Measurements from ENCODE around the gene MAML3. TPM values are rescaled to one million over a fixed set of nuclear protein-coding genes. Genes with fewer than 3 reads are reported as not detected.

The MAML3 gene
- total and polyA plus RNA-seq, 2 experiments from 2014 or later, result 1.7 to 6.5 TPM

DNA sequence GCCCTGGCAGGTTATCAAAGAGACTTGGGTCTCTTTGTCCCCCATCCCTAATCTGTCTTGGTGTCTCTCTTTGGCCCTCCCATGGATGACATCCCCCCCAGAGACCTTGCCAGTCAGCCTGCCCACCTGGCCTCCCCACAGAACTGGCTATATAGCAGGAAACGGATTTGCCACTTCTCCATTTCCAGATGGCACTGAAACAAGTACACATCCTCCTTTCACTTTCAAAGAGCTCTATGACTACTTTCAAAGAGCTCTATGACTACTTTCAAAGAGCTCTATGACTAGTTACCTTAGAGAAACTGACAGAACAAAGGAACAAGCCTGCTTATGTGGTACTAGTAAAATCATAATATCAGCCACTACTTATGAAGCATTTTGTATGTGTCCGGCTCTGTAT lies 175.3 kb downstream of the MAML3 start (continued):
- TF ChIP-seq EZH2phosphoT487 (IDR thresholded peaks at IDR 0.05; ENCODE audit: unreplicated experiment) (no peak), CREB1 (CRISPR knock-in tag; IDR thresholded peaks at IDR 0.05; ENCODE audit: low read depth) (no peak), POLR2AphosphoS5 (IDR thresholded peaks at IDR 0.05; ENCODE audit: low read depth) (no peak)
- TF ChIP-seq, protein P1, sequence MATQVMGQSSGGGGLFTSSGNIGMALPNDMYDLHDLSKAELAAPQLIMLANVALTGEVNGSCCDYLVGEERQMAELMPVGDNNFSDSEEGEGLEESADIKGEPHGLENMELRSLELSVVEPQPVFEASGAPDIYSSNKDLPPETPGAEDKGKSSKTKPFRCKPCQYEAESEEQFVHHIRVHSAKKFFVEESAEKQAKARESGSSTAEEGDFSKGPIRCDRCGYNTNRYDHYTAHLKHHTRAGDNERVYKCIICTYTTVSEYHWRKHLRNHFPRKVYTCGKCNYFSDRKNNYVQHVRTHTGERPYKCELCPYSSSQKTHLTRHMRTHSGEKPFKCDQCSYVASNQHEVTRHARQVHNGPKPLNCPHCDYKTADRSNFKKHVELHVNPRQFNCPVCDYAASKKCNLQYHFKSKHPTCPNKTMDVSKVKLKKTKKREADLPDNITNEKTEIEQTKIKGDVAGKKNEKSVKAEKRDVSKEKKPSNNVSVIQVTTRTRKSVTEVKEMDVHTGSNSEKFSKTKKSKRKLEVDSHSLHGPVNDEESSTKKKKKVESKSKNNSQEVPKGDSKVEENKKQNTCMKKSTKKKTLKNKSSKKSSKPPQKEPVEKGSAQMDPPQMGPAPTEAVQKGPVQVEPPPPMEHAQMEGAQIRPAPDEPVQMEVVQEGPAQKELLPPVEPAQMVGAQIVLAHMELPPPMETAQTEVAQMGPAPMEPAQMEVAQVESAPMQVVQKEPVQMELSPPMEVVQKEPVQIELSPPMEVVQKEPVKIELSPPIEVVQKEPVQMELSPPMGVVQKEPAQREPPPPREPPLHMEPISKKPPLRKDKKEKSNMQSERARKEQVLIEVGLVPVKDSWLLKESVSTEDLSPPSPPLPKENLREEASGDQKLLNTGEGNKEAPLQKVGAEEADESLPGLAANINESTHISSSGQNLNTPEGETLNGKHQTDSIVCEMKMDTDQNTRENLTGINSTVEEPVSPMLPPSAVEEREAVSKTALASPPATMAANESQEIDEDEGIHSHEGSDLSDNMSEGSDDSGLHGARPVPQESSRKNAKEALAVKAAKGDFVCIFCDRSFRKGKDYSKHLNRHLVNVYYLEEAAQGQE (IDR thresholded peaks at IDR 0.05; ENCODE audit: unreplicated experiment), result no peak

DNA sequence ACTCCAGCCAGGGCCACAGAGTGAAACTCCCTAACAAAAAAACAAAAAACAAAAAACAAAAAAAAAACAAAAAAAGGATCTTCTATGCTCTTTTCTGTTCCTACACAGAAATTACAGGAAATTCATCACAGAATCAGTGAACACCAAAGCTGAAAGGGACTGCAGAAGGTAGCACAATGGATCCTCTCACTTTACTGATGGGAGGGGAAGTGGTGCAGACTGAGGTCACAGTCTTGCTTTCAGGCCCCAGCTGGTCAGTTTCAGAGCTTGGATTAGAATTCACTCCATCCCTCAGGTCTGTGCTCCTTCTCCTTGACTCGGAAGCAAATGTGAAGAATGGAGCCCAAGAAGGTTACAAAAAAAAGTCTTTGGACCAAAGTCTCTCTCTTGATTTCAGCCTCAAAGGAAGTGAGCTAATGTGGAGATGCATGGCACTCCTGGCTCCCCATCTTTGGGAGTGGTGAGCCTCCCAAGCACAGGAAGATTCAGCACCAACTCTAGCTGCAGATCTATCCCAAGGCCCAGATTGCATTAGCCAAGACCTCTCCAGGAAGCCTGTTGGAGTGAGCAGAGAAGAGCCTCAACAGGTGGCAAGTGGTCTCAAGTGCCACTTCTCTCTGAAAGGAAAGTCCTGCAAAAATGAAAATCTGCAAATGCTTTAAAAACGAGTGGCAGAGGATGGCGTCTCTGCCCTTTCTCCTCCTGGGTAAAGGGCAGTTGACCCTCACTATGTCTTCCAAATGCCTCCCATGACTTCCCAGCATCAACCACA lies 176.0 kb downstream of the MAML3 start:
- H3K27ac Mint-ChIP-seq, result no peak overlapping the region
- H3K4me2 ChIP-seq, result no peak overlapping the region
- no peaks in the 10 kb centered on the region; the same call in 2 of the 3 replicates for H3K9me3 Mint-ChIP-seq

DNA sequence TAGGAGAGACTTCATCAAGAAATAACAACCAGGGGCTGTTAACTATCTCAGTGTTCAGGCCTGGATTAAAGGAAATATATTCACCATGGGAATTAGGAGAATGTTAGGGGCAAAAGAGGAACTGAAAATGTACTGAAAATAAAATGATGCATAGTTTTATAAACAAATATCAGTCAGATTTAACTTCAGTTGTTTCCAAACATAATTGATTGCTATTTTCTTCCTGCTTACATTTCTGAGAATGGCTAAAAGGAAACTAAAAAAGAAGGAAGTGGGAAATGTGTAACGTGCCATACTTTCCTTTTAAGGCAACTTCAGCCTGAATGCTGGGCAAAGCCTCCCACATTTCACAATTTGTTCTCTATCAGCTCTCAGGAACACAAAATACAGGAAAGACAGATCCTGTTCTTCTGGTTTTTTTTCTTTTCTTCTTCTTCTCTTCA lies 178.1 kb downstream of the MAML3 start:
- no peaks in the 10 kb centered on the region; the same call in 2 of the 3 replicates for H3K9me3 Mint-ChIP-seq
- no peak for TF ChIP-seq ZNF114 (CRISPR knock-in tag; IDR thresholded peaks at IDR 0.05)
- TF ChIP-seq ZNF331 (CRISPR knock-in tag; IDR thresholded peaks at IDR 0.05; ENCODE audit: low read depth), result no peak
- no peak for TF ChIP-seq STAT1 (IDR thresholded peaks at IDR 0.05; ENCODE audit: unreplicated experiment)
- TF ChIP-seq EZH2phosphoT487 (IDR thresholded peaks at IDR 0.05; ENCODE audit: unreplicated experiment), result no peak
- TF ChIP-seq, protein P2, sequence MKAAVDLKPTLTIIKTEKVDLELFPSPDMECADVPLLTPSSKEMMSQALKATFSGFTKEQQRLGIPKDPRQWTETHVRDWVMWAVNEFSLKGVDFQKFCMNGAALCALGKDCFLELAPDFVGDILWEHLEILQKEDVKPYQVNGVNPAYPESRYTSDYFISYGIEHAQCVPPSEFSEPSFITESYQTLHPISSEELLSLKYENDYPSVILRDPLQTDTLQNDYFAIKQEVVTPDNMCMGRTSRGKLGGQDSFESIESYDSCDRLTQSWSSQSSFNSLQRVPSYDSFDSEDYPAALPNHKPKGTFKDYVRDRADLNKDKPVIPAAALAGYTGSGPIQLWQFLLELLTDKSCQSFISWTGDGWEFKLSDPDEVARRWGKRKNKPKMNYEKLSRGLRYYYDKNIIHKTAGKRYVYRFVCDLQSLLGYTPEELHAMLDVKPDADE (IDR thresholded peaks at IDR 0.05), result no peak
- TF ChIP-seq JUNB (IDR thresholded peaks at IDR 0.05; ENCODE audit: unreplicated experiment), result no peak
- H3K36me3 ChIP-seq (ENCODE audit: insufficient read depth), result no peaks in the 10 kb centered on the region
- H3K4me1 Mint-ChIP-seq, result no peaks in the 10 kb centered on the region; the same call in 2 of the 3 replicates
- no peaks in the 10 kb centered on the region for H3K36me3 Mint-ChIP-seq (ENCODE audit: low read depth)
- no peaks in the 10 kb centered on the region; the same call in 1 of the 2 replicates for H4K20me1 ChIP-seq (replicated peaks; ENCODE audit: insufficient read depth)
- no peak overlapping the region for H3K4me2 ChIP-seq
- H2AFZ ChIP-seq, result no peak overlapping the region
- peaks cover 37% of the 10 kb centered on the region for H3K27me3 Mint-ChIP-seq (ENCODE audit: insufficient read depth, low read depth, poor library complexity)
- H3K27me3 ChIP-seq (ENCODE audit: insufficient read depth), result peaks cover 65% of the 10 kb centered on the region
- no peaks in the 10 kb centered on the region for H3F3A ChIP-seq (replicated peaks; ENCODE audit: low read depth)
- no peak overlapping the region for H3K27ac ChIP-seq (ENCODE audit: low read depth)
- DNase-seq (ENCODE audit: low spot score), result no peak
- peaks cover 5% of the 10 kb centered on the region; the same call in 1 of the 2 replicates for H3K4me1 ChIP-seq (ENCODE audit: insufficient read depth)
- ATAC-seq, result no peak
- H3K27ac Mint-ChIP-seq, result no peak overlapping the region
- H3K9me2 ChIP-seq (ENCODE audit: insufficient read depth), result no peaks in the 10 kb centered on the region
- H3K4me3 ChIP-seq, result no peak overlapping the region
- H3K79me2 ChIP-seq (replicated peaks; ENCODE audit: insufficient read depth), result no peaks in the 10 kb centered on the region
- no peak overlapping the region for H3K4me3 Mint-ChIP-seq

More for the DNA sequence above, 176.0 kb downstream of the MAML3 start:
- Histone ChIP-seq H2AFZ (no peak overlapping the region), H3K27ac (ENCODE audit: low read depth) (no peak overlapping the region), H4K20me1 (replicated peaks; ENCODE audit: insufficient read depth) (no peaks in the 10 kb centered on the region; the same call in 1 of the 2 replicates), H3K9me2 (ENCODE audit: insufficient read depth) (no peaks in the 10 kb centered on the region), H3K27me3 (ENCODE audit: insufficient read depth) (peaks cover 43% of the 10 kb centered on the region), H3K79me2 (replicated peaks; ENCODE audit: insufficient read depth) (no peaks in the 10 kb centered on the region), H3K36me3 (ENCODE audit: insufficient read depth) (no peaks in the 10 kb centered on the region), H3F3A (replicated peaks; ENCODE audit: low read depth) (no peaks in the 10 kb centered on the region), H3K4me3 (no peak overlapping the region), H3K4me1 (ENCODE audit: insufficient read depth) (peaks cover 5% of the 10 kb centered on the region; the same call in 1 of the 2 replicates)
- Mint-ChIP-seq H3K36me3 (ENCODE audit: low read depth) (no peaks in the 10 kb centered on the region), H3K4me3 (no peak overlapping the region), H3K4me1 (no peaks in the 10 kb centered on the region; the same call in 2 of the 3 replicates), H3K27me3 (ENCODE audit: insufficient read depth, low read depth, poor library complexity) (peaks cover 37% of the 10 kb centered on the region)
- ATAC-seq, result no peak
- TF ChIP-seq POLR2AphosphoS5 (IDR thresholded peaks at IDR 0.05; ENCODE audit: low read depth) (no peak), NANOG (IDR thresholded peaks at IDR 0.05; ENCODE audit: borderline replicate concordance) (no peak)
- DNase-seq (ENCODE audit: low spot score), result no peak
